GM03348 (cell line): Measurements from ENCODE around the gene KIF2A.
A peak's percentile ranks its signal among the peaks of the same experiment; 100 is the strongest.
"Not testable (repeated sequence)": the region's sequence is repeated elsewhere in the genome, so short reads cannot be mapped to it uniquely, and the experiment has no call there.

ENCODE experiments used
- DNase-seq: peaks from one replicate; pipeline ENCODE4 v3.0.0; 2012; ENCODE audit warnings: low spot score

The KIF2A gene

GRCh38 chr5:62291829-62292228 lies 14.2 kb upstream of the KIF2A start:
- not testable (repeated sequence) for DNase-seq

- DNase-seq, result no peak
Measured at GRCh38 chr5:62296998-62297397, 9.0 kb upstream of the KIF2A start.

- no peak for DNase-seq
Measured at GRCh38 chr5:62298118-62298517, 7.9 kb upstream of the KIF2A start.

GRCh38 chr5:62299101-62299500 lies 6.9 kb upstream of the KIF2A start:
- DNase-seq, result no peak

GRCh38 chr5:62299600-62299999 lies 6.4 kb upstream of the KIF2A start:
- DNase-seq, result no peak

GRCh38 chr5:62305358-62305714 lies 670 bp upstream of the KIF2A start:
- no peak for DNase-seq

- DNase-seq, result no peak
Measured at GRCh38 chr5:62306323-62306895, 403 bp downstream of the KIF2A start.

GRCh38 chr5:62306896-62307689 lies 1.1 kb downstream of the KIF2A start:
- DNase-seq, result peak; percentile 56

- DNase-seq, result no peak
Measured at GRCh38 chr5:62308439-62308838, 2.4 kb downstream of the KIF2A start.

- no peak for DNase-seq
Measured at GRCh38 chr5:62309107-62309506, 3.1 kb downstream of the KIF2A start.

- no peak for DNase-seq
Measured at GRCh38 chr5:62310426-62311143, 4.6 kb downstream of the KIF2A start.

- DNase-seq, result no peak
Measured at GRCh38 chr5:62312036-62312435, 6.0 kb downstream of the KIF2A start.

GRCh38 chr5:62312674-62313073 lies 6.7 kb downstream of the KIF2A start:
- DNase-seq, result no peak

GRCh38 chr5:62314213-62314830 lies 8.3 kb downstream of the KIF2A start:
- DNase-seq, result no peak

- DNase-seq, result peak; percentile 19
Measured at GRCh38 chr5:62315376-62316175, 9.6 kb downstream of the KIF2A start.

GRCh38 chr5:62316176-62316502 lies 10.1 kb downstream of the KIF2A start:
- no peak for DNase-seq

GRCh38 chr5:62317810-62318209 lies 11.8 kb downstream of the KIF2A start:
- no peak for DNase-seq

GRCh38 chr5:62322484-62322883 lies 16.5 kb downstream of the KIF2A start:
- DNase-seq, result no peak

- no peak for DNase-seq
Measured at GRCh38 chr5:62326302-62326701, 20.3 kb downstream of the KIF2A start.

- DNase-seq, result no peak
Measured at GRCh38 chr5:62326702-62327101, 20.7 kb downstream of the KIF2A start.

GRCh38 chr5:62327138-62328053 lies 21.4 kb downstream of the KIF2A start:
- DNase-seq, result no peak
